ENCODE results near the gene RPH3AL. TPM values are rescaled to one million over a fixed set of nuclear protein-coding genes. Genes with fewer than 3 reads are reported as not detected.

Gene RPH3AL
- total and polyA plus RNA-seq, 12 donors = 3.6 to 11.1 (median 6.0) TPM

DNA sequence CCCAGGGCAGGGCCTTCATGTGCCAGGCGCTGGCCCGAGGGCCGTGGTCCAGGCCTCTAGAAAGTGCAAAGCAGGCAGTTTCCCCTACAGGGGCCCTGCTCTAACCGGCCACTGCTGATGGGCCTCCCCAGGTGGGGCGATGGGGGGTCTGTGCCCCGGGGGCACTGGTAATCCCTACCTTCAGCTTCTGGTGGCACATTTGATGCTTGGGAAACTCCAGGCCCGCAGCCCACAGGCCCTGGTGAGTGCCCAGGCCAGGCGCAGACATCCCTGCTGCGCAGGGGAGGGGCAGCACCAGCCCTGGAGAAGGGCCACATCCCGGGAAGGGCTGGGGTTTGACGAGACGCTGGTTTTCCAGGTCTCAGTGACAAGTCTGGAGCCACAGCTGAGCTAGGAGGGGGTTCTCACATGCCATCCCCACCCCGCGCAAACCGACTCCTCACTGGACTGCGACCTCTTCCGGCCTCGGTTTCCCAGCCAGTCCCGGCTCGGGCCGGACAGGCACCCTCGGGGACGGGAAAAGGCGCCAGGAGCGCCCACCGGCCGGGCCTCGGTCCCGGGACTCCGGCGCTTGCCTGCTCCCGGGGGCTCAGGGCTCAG is 172.7 kb downstream of the RPH3AL start:
- Histone ChIP-seq H3K27me3 (peaks cover 13 to 68% (median 38%) of the 10 kb centered on the region in 7 donors), H3K9me3 (no peaks in the 10 kb centered on the region), H3K36me3 (no peaks in the 10 kb centered on the region), H3K27ac (peak overlapping the region; percentile 75 to 94 (median 84)), H3K4me3 (peak overlapping the region; percentile 32 to 75 (median 61)), H3K4me1 (peaks cover 2 to 47% (median 31%) of the 10 kb centered on the region in 9 donors)
- WGBS, 2 donors = 14 to 17% methylated on average over 32 of the region's 32 CpGs
- TF ChIP-seq, protein P1, sequence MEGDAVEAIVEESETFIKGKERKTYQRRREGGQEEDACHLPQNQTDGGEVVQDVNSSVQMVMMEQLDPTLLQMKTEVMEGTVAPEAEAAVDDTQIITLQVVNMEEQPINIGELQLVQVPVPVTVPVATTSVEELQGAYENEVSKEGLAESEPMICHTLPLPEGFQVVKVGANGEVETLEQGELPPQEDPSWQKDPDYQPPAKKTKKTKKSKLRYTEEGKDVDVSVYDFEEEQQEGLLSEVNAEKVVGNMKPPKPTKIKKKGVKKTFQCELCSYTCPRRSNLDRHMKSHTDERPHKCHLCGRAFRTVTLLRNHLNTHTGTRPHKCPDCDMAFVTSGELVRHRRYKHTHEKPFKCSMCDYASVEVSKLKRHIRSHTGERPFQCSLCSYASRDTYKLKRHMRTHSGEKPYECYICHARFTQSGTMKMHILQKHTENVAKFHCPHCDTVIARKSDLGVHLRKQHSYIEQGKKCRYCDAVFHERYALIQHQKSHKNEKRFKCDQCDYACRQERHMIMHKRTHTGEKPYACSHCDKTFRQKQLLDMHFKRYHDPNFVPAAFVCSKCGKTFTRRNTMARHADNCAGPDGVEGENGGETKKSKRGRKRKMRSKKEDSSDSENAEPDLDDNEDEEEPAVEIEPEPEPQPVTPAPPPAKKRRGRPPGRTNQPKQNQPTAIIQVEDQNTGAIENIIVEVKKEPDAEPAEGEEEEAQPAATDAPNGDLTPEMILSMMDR (IDR thresholded peaks at IDR 0.05) = no peak
- ATAC-seq (peak in 6 of 8 donors; percentile 12 to 32 (median 19)), DNase-seq (no peak)
- intact Hi-C loops (cut with DNase I) = loop anchor here in 1 of 10 donors (5.0 kb wide), 1 partner anchor 207 kb away; no protein-coding TSS in a partner anchor

DNA sequence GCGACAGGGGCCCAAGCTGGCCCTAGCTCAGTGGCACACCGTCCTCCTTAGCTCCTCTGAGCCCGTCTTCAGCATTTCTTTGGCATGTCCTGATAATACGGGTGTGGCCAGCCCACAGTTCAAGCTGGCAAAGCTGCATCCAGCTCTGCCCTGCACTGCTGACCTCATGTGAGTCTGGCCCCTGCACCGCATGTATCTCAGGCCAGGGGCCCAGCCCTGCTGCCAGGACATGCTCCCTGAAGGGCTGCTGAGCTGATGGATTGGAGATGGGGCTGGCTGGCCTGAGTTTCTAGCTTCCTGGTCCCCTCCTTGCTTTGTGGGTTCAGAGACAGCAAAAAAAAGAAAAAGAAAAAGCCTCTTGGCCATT is 173.6 kb downstream of the RPH3AL start:
- WGBS, 2 donors = 51 to 63% methylated on average over 5 of the region's 5 CpGs
- no peaks in the 10 kb centered on the region for H3K36me3 ChIP-seq
- peak overlapping the region in 7 of 10 donors; percentile 4 to 94 (median 86) for H3K27ac ChIP-seq
- peaks cover 2 to 47% (median 31%) of the 10 kb centered on the region in 9 donors for H3K4me1 ChIP-seq
- DNase-seq (no peak), ATAC-seq (no peak)
- intact Hi-C loops (cut with DNase I) = loop anchor here in 1 of 10 donors (5.0 kb wide), 1 partner anchor 208 kb away; no protein-coding TSS in a partner anchor
- TF ChIP-seq, protein P1 (IDR thresholded peaks at IDR 0.05) = no peak
- no peaks in the 10 kb centered on the region for H3K9me3 ChIP-seq
- peak overlapping the region in 8 of 10 donors; percentile 42 to 75 (median 66) for H3K4me3 ChIP-seq
- peaks cover 13 to 62% (median 38%) of the 10 kb centered on the region in 7 donors for H3K27me3 ChIP-seq

DNA sequence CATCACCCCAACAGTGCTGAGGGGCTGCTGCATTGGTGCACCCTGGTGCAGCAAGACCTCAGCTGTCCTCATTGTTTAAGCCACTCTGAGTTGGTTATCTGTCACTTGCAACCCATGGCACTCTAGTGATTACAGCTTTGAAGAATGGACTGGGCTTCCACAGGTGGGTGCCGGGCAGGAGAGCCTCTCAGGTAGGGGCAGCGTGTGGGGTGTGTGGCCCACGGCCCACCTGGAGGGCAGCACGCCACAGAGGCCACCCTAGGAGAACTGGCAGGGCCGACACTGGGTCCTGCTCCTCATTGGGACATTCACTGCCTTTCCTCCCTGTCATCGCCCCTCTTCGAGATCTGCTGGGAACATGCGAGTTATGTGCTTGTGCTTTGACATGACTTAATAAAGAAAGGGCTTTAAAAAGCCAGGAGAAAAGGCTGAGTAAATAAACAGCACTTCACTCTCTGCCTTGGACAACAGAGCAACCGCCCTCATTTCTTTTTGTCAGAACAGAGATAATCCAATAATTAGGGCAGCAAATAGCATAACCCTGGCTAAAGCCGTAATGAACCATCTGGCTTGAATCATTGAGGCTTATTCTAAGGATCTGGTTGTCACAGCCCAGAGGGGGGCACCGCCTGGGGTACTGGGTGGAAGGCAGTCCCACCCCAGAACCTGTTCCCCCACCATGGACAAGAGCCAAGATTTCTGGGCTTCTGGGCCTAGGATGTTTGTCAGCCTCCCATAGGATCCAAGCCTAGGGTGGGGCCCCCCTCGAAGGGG is 174.1 kb downstream of the RPH3AL start:
- Histone ChIP-seq H3K36me3 (no peaks in the 10 kb centered on the region), H3K9me3 (no peaks in the 10 kb centered on the region), H3K4me3 (peak overlapping the region in 5 of 10 donors; percentile 56 to 75 (median 68)), H3K4me1 (peaks cover 2 to 47% (median 31%) of the 10 kb centered on the region in 9 donors), H3K27me3 (peaks cover 13 to 58% (median 33%) of the 10 kb centered on the region in 7 donors), H3K27ac (peak overlapping the region in 7 of 10 donors; percentile 4 to 94 (median 84))
- intact Hi-C loops (cut with DNase I) = loop anchor here in 1 of 10 donors (5.0 kb wide), 1 partner anchor 209 kb away; no protein-coding TSS in a partner anchor
- WGBS, 2 donors = 64 to 72% methylated on average over 12 of the region's 12 CpGs
- ATAC-seq (no peak), DNase-seq (no peak)
- TF ChIP-seq, protein P1 (IDR thresholded peaks at IDR 0.05) = no peak

DNA sequence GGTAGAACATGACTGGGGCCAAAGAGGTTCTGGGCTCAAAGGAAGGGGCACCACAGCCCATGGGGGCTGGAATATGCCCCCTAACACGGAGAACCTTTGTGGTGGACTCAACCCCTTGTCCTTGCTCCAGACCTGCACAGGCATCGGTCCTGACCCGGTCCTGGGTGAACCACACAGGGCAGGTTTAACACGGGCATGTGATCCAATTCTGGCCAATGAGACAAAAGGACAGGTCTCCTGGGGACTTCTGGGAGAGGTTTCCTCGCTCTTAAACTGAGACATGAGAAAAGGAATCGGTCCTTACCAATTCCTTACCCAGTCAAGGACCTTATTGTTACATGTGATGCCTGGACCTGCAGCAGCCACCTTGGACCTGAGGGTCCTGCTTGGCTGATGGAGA is 174.8 kb downstream of the RPH3AL start:
- ATAC-seq (no peak), DNase-seq (no peak)
- H3K36me3 ChIP-seq = no peaks in the 10 kb centered on the region
- WGBS, 2 donors = 87% methylated on average over 6 of the region's 6 CpGs
- intact Hi-C loops (cut with DNase I) = loop anchor here in 1 of 10 donors (5.0 kb wide), 1 partner anchor 210 kb away; no protein-coding TSS in a partner anchor
- peak overlapping the region in 1 of 10 donors; percentile 91 for H3K27ac ChIP-seq
- TF ChIP-seq, protein P1 (IDR thresholded peaks at IDR 0.05) = no peak
- H3K4me3 ChIP-seq = no peak overlapping the region
- H3K4me1 ChIP-seq = peaks cover 2 to 40% (median 29%) of the 10 kb centered on the region in 9 donors
- H3K27me3 ChIP-seq = peaks cover 13 to 52% (median 28%) of the 10 kb centered on the region in 7 donors
- no peaks in the 10 kb centered on the region for H3K9me3 ChIP-seq

Measured in heart right ventricle (tissue), 16 donors.